ENCODE results near the gene B3GALT5.

Gene B3GALT5

GRCh38 chr21:39620856-39621255 lies 8.1 kb downstream of the B3GALT5 start:
- no peak for DNase-seq (ENCODE audit: extremely low read depth, low read depth)
- no peak overlapping the region for H3K4me3 ChIP-seq (replicated peaks; ENCODE audit: low read depth, low read length)
- TF ChIP-seq CTCF (IDR thresholded peaks at IDR 0.05; ENCODE audit: low read depth, low read length, missing control alignments): no peak

GRCh38 chr21:39625211-39625895 lies 12.6 kb downstream of the B3GALT5 start:
- no peak overlapping the region for H3K4me3 ChIP-seq (replicated peaks; ENCODE audit: low read depth, low read length)
- no peak for DNase-seq (ENCODE audit: extremely low read depth, low read depth)
- TF ChIP-seq CTCF (IDR thresholded peaks at IDR 0.05; ENCODE audit: low read depth, low read length, missing control alignments): no peak

- TF ChIP-seq CTCF (IDR thresholded peaks at IDR 0.05; ENCODE audit: low read depth, low read length, missing control alignments): no peak
- H3K4me3 ChIP-seq (replicated peaks; ENCODE audit: low read depth, low read length): no peak overlapping the region
- DNase-seq (ENCODE audit: extremely low read depth, low read depth): no peak
Measured at GRCh38 chr21:39628385-39628784, 15.6 kb downstream of the B3GALT5 start.

GRCh38 chr21:39630191-39630591 lies 17.5 kb downstream of the B3GALT5 start:
- H3K4me3 ChIP-seq (replicated peaks; ENCODE audit: low read depth, low read length): peak overlapping the region; percentile 14
- TF ChIP-seq CTCF (IDR thresholded peaks at IDR 0.05; ENCODE audit: low read depth, low read length, missing control alignments): no peak
- peak; percentile 11 for DNase-seq (ENCODE audit: extremely low read depth, low read depth)

GRCh38 chr21:39630827-39631226 lies 18.1 kb downstream of the B3GALT5 start:
- no peak for TF ChIP-seq CTCF (IDR thresholded peaks at IDR 0.05; ENCODE audit: low read depth, low read length, missing control alignments)
- no peak for DNase-seq (ENCODE audit: extremely low read depth, low read depth)
- H3K4me3 ChIP-seq (replicated peaks; ENCODE audit: low read depth, low read length): peak overlapping the region; percentile 14

GRCh38 chr21:39631842-39632562 lies 19.3 kb downstream of the B3GALT5 start:
- TF ChIP-seq CTCF (IDR thresholded peaks at IDR 0.05; ENCODE audit: low read depth, low read length, missing control alignments): no peak
- DNase-seq (ENCODE audit: extremely low read depth, low read depth): no peak

More at GRCh38 chr21:39631842-39632562, 19.3 kb downstream of the B3GALT5 start:
- H3K4me3 ChIP-seq (replicated peaks; ENCODE audit: low read depth, low read length): no peak overlapping the region
